ENCODE data around the gene FSTL5. TPM values are rescaled to one million over a fixed set of nuclear protein-coding genes. Genes with fewer than 3 reads are reported as not detected.

Gene FSTL5
- total RNA-seq, 4 donors from 2014 or later = not detected

GRCh38 chr4:161650812-161651211 is 513.0 kb downstream of the FSTL5 start:
- no peaks in the 10 kb centered on the region for H3K27me3 ChIP-seq
- intact Hi-C loops (cut with DNase I) = no loop called here
- no peaks in the 10 kb centered on the region for H3K4me1 ChIP-seq
- WGBS, 2 donors = 37 to 55% methylated on average over 5 of the region's 5 CpGs
- H3K27ac ChIP-seq = no peak overlapping the region
- H3K9me3 ChIP-seq = no peaks in the 10 kb centered on the region
- H3K4me3 ChIP-seq = no peak overlapping the region
- TF ChIP-seq CTCF (IDR thresholded peaks at IDR 0.05) = no peak
- no peak for TF ChIP-seq POLR2A (IDR thresholded peaks at IDR 0.05)
- DNase-seq = no peak
- H3K36me3 ChIP-seq = no peaks in the 10 kb centered on the region

GRCh38 chr4:161647757-161648156 is 516.0 kb downstream of the FSTL5 start:
- Histone ChIP-seq H3K27ac (no peak overlapping the region), H3K27me3 (no peaks in the 10 kb centered on the region), H3K4me1 (no peaks in the 10 kb centered on the region), H3K4me3 (no peak overlapping the region), H3K36me3 (no peaks in the 10 kb centered on the region), H3K9me3 (no peaks in the 10 kb centered on the region)
- intact Hi-C loops (cut with DNase I) = no loop called here
- WGBS, 2 donors = 81 to 90% methylated on average over 6 to 11 of the region's 12 CpGs
- no peak for DNase-seq
- TF ChIP-seq POLR2A (IDR thresholded peaks at IDR 0.05) (no peak), CTCF (IDR thresholded peaks at IDR 0.05) (no peak)

GRCh38 chr4:161642708-161643107 is 521.1 kb downstream of the FSTL5 start:
- intact Hi-C loops (cut with DNase I) = no loop called here
- no peak overlapping the region for H3K4me3 ChIP-seq
- no peak for DNase-seq
- no peaks in the 10 kb centered on the region for H3K4me1 ChIP-seq
- H3K27ac ChIP-seq = no peak overlapping the region
- no peaks in the 10 kb centered on the region for H3K36me3 ChIP-seq
- WGBS, 2 donors = 46 to 54% methylated on average over 1 of the region's 1 CpG
- H3K27me3 ChIP-seq = no peaks in the 10 kb centered on the region
- TF ChIP-seq POLR2A (IDR thresholded peaks at IDR 0.05) = no peak
- no peak for TF ChIP-seq CTCF (IDR thresholded peaks at IDR 0.05)
- no peaks in the 10 kb centered on the region for H3K9me3 ChIP-seq

GRCh38 chr4:161629694-161630441 is 533.9 kb downstream of the FSTL5 start:
- TF ChIP-seq POLR2A (IDR thresholded peaks at IDR 0.05) (no peak), CTCF (IDR thresholded peaks at IDR 0.05) (no peak)
- intact Hi-C loops (cut with DNase I) = no loop called here

GRCh38 chr4:161604516-161605300 is 559.1 kb downstream of the FSTL5 start:
- no peak overlapping the region for H3K27ac ChIP-seq
- WGBS, 2 donors = 45 to 52% methylated on average over 4 of the region's 4 CpGs
- intact Hi-C loops (cut with DNase I) = no loop called here
- peaks cover 0 to 4% (median 0%) of the 10 kb centered on the region in 3 donors for H3K9me3 ChIP-seq
- H3K4me1 ChIP-seq = no peaks in the 10 kb centered on the region
- no peak overlapping the region for H3K4me3 ChIP-seq
- TF ChIP-seq POLR2A (IDR thresholded peaks at IDR 0.05) (no peak), CTCF (IDR thresholded peaks at IDR 0.05) (no peak)
- H3K27me3 ChIP-seq = no peaks in the 10 kb centered on the region
- DNase-seq = no peak
- no peaks in the 10 kb centered on the region for H3K36me3 ChIP-seq

More at GRCh38 chr4:161629694-161630441, 533.9 kb downstream of the FSTL5 start:
- WGBS, 2 donors = 77 to 80% methylated on average over 14 of the region's 14 CpGs
- Histone ChIP-seq H3K27ac (no peak overlapping the region), H3K27me3 (no peaks in the 10 kb centered on the region), H3K4me3 (no peak overlapping the region), H3K4me1 (no peaks in the 10 kb centered on the region), H3K9me3 (peaks cover 0 to 7% (median 0%) of the 10 kb centered on the region in 3 donors), H3K36me3 (no peaks in the 10 kb centered on the region)
- no peak for DNase-seq

Measured in esophagus squamous epithelium (tissue), 5 donors.